NCI-H748 (cell line): ENCODE measurements around the gene HACE1.
"Not testable (repeated sequence)": the region's sequence is repeated elsewhere in the genome, so short reads cannot be mapped to it uniquely, and the experiment has no call there.

Experiments
- DNase-seq: peaks from one replicate; lab custom pipeline; 2025; ENCODE audit not compliant: unreplicated experiment; lab: John Stamatoyannopoulos, UW

The HACE1 gene

GRCh38 chr6:104750449-104750848 lies 109.3 kb downstream of the HACE1 start:
- no peak for DNase-seq

GRCh38 chr6:104739124-104739523 lies 120.6 kb downstream of the HACE1 start:
- DNase-seq, result not testable (repeated sequence)

DNA sequence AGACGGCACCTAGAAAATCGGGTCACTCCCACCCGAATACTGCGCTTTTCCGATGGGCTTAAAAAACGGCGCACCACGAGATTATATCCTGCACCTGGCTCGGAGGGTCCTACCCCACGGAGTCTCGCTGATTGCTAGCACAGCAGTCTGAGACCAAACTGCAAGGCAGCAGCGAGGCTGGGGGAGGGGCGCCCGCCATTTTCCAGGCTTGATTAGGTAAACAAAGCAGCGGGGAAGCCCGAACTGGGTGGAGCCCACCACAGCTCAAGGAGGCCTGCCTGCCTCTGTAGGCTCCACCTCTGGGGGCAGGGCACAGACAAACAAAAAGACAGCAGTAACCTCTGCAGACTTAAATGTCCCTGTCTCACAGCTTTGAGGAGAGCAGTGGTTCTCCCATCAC lies 122.2 kb downstream of the HACE1 start:
- peak; percentile 38 for DNase-seq

- no peak for DNase-seq
Measured at GRCh38 chr6:104736545-104736944, 123.2 kb downstream of the HACE1 start.

DNA sequence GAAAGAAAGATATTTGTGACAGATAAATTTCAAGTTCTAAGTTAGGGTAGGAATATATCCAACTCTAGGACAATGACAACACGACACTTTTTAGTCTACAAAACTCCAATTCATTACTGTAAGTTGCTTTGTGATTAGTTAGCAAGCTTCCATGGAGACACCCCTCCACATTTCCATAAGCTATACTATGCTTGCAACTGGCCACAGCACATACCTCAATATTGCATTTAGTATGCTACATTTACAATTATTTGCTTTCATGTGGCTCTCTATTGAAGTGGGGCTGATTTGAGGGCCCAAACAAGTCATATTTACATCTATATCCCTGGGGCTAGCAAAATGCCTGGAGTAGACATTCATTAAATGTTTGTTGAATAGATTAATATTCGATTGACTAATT lies 129.3 kb downstream of the HACE1 start:
- DNase-seq, result no peak

DNA sequence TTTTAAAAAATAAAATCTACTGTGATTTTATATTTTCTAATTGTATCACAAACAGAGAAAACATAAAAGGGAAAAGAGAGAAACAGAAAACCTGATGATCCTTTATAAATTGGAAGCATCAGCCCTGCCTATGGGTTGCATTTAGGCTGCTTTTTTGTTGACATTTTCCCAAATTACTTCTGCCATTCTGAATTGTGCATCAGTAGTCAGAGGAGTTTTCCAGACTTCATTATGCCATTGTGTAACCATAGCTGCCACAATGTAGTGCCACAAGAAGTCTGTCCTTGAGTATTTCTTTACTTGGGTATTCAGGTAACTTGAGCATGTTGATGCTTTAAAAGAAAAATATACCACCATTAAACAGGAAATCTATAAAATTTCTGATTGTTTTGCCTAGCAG lies 130.3 kb downstream of the HACE1 start:
- DNase-seq, result no peak

DNA sequence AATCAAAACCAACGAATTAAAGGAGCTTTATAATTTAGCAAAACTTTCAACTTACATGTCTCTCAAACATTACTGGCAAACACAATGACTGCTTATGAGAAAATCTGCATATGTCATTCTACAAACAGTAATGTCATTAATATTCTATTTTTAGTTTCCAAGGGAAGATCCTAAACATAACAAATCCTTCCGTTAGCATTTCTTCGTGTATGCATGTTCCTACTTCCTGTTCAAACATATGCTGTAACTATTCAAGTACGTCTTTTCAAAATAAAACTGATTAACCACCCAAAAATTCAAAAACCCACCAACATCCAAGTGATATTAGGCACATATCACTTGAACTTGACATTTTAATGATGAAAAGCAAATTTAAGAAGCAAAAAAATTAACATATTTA lies 131.3 kb downstream of the HACE1 start:
- DNase-seq, result no peak

DNA sequence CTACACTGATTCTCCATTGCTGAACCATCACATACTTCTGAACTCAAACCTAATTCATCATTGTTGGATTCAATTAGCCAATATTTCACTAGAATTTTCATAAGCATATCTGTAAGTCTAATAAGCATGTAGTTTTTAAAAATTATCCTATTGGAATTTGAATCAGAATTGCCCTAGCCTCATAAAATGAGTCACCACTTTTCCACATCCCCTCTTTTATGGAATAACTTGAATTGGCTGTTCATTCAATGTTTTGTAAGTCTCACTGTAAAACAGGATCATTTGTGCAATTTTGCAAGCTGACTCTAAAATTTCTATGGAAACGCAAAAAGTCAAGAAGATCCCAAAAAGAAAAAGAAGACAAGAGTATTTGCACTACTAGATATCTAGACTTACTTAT lies 141.0 kb downstream of the HACE1 start:
- DNase-seq, result no peak

- no peak for DNase-seq
Measured at GRCh38 chr6:104716858-104717257, 142.9 kb downstream of the HACE1 start.

- no peak for DNase-seq
Measured at GRCh38 chr6:104714796-104715195, 144.9 kb downstream of the HACE1 start.

DNA sequence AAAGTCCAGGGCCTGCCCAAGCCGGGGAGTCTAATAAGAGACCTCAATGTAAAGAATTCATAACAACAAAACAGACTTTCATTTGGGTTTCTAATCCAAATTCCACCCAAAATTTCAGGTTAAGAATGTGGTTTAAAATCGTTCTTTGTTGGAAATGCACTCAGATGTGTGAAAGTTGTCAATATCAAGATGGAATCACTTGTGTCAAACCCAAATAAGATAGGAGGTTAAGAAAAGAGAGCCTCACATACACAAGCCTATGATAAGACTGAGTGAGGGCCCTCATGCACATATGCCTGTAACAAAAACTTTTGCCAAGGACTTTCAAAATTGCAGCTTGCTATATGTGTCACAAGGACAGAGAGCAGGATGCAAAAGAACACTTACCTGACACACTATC lies 145.7 kb downstream of the HACE1 start:
- DNase-seq, result no peak

DNA sequence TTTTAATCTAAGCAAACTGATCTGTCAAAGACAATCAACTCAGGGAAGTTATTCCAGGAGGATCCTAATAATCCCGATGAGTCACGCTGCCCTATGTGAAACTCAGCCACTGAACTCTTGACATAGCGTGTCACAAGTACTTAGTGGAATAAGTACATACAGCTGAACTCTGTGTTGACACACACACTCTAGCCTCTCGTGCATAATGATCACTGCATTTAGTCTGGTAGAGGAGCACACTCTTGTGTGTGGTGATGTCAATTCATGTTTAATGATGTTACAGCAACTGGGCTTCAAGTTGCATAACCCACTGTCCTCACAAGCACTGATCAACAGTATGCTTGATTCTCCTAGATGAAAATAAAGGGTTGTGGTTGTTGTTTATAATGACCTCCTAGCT lies 148.3 kb downstream of the HACE1 start:
- peak; percentile 84 for DNase-seq

- peak; percentile 27 for DNase-seq
Measured at GRCh38 chr6:104710543-104711335, 149.0 kb downstream of the HACE1 start.

DNA sequence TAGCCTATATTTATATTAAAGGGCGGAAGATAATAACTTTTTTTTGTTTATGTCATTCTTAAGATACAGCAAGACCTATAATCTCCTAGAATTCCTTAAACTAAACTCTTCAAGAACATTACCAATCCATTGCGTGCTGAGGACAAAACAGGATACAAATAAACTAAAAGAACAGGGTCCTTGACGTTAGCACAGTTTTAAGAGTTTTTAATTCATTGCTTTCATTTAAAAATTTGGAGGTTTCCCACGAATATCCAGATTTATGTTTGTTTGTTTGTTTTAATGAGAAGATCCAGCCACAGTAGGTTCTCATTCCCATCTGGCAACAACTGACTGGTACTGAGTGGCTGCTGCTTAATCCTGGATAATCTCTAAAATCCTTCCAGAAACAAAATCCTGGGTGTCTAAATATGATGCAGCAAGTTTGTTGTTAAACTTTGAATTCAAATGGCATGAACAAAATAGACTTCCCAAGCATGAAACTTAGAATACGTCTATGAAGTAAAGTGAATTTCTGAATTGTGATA lies 153.7 kb downstream of the HACE1 start:
- DNase-seq, result no peak

DNA sequence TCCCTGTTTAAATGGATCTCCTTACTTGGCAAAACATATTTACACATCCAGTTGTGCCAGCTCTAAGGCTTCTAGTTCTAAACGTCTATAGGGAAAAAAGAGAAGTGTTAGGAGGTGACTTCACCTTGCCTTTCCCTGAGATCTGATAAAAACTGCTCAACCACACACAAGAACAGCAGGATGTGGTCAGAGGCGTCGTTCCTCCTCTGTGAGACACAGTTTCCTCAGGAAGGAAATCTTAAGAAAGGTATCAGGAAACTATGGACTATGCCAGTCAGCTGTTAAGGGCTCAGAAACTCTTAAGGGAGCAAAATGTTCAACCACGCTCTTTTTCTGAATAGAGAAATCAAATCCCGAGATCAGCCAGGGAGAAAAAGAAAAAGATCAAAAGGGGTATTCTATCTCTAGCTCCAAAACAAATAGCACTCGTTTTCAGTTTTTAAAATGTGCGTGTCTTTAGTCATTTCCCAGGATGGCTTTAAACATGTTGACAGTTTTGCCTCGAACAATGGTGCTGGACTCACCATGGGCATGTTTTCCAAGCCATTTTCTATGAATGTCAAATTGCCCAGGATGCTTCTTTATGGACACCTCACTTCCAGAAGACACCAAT lies 154.5 kb downstream of the HACE1 start:
- no peak for DNase-seq

- no peak for DNase-seq
Measured at GRCh38 chr6:104704191-104704590, 155.5 kb downstream of the HACE1 start.

DNA sequence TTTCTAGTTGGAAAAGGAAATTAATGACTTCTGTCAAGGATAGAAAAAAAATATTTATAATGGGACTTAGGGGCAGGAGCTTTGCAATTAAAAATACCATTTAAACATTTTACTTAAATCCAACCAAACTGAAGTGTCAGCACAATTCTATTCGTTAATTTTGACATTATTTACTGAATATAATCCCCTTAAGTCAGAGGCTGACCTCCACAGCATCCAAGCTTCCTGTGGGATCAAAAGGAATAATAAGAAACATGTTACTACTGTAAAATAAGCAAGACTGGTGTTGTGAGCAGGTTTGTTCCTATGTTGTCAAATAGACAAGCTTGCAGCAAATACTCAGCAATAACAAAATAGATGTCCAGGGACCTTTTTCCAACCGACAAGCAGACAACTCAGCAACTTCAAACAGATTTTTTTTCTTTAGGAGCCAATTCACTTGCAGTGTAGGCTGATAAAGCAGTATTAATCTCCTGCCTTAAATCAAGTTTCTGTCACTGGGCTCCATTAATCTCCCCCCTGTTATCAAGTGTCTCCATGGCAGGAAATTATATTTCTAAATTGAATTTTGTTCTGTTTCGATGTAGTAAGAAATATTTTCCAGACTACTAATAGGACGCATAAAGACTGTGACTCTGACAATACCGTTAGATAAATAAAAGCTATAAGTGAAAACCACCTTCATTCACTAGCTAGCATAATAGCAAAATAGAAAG lies 157.4 kb downstream of the HACE1 start:
- no peak for DNase-seq

DNA sequence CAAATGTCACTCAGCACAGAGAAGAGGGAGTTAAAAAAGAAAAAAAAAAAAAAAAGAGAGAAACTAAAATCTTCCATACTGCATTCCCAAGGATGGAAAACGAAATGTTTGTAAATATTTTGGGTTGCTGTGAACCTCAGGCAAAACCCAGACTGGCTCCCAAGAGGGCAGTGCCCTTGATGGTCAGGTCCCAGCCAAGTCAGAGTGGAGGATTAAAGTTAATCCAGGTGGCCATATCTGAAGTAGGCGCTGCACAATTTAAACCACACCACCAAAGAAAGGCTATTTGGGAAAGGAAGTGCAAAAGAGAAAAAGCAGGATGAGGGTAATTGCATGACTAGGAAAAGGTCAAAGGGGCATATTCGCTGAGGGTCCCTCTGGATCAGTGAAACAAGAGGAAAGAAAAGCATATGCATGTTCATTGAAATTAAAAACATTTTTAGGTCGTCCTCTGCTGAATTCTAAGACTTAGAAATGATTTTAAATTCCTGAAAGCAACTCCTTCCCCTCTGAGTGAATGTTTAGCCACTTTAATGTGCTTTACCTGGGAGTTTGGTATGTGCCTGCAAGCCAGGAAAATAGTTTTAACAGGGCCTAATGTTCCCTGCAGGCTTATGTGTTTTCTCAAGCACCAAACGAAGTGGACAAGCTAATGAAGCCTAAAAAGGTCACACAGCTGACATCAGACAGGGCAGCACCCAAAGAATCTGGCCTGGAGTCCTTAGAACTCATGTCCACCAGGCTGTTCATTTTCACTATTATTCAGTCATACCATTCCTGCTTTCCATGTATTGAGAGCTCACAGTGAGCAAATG lies 159.1 kb downstream of the HACE1 start:
- DNase-seq, result no peak

- no peak for DNase-seq
Measured at GRCh38 chr6:104699593-104700329, 160.0 kb downstream of the HACE1 start.

- no peak for DNase-seq
Measured at GRCh38 chr6:104698979-104699378, 160.7 kb downstream of the HACE1 start.
